HCT116 (cell line): Measurements from ENCODE around the gene FNDC7.

Experiments
- ATF3 ChIP-seq: IDR thresholded peaks from 2 replicates; pipeline ENCODE4 v1.6.1; 2012
- CTCF ChIP-seq, 3 experiments: fragments of 200-600 bp in 1 of 3; sonication (generic) in 1 of 3; IDR thresholded peaks in 2 of 3; conservative IDR thresholded peaks in 1 of 3; 2 replicates each; pipeline ENCODE4 v1.5.1; 2012 to 2017; ENCODE audit warnings: low read depth in 2 of 3, low read length in 2 of 3, antibody characterized with exemption in 1 of 3, borderline replicate concordance in 1 of 3, control low read depth in 1 of 3, mild to moderate bottlenecking in 1 of 3, mixed read lengths in 1 of 3, mixed run types in 1 of 3, moderate library complexity in 1 of 3; ENCODE audit not compliant: insufficient read depth in 1 of 3
- EZH2 ChIP-seq: fragments of 200-600 bp; sonication (generic); IDR thresholded peaks from 2 replicates; pipeline ENCODE4 v1.6.1; 2017; ENCODE audit warnings: antibody characterized with exemption, mixed run types

- TF ChIP-seq CTCF (IDR thresholded peaks at IDR 0.05 in 2 of 3, conservative IDR thresholded peaks at IDR 0.05 in 1 of 3; ENCODE audit: borderline replicate concordance in 1 of 3, insufficient read depth in 1 of 3, low read depth in 2 of 3, low read length in 2 of 3) (no peak), EZH2 (no peak), ATF3 (no peak)
These were observed 9.6 kb downstream of the FNDC7 start for GRCh38 chr1:108722292-108722691.
